BLaER1 (cell line): Measurements from ENCODE around the gene COG6.
A peak's percentile ranks its signal among the peaks of the same experiment; 100 is the strongest.

Experiments
- H3K27ac ChIP-seq: shearing (Covaris generic); formaldehyde crosslinking; 2 replicates; pipeline ENCODE4 v1.8.1; 2022
- H3K27me3 ChIP-seq: shearing (Covaris generic); formaldehyde crosslinking; 2 replicates; pipeline ENCODE4 v1.8.1; 2022
- H3K36me3 ChIP-seq: shearing (Covaris generic); formaldehyde crosslinking; 2 replicates; pipeline ENCODE4 v1.8.1; 2022
- H3K4me1 ChIP-seq: shearing (Covaris generic); formaldehyde crosslinking; 2 replicates; pipeline ENCODE4 v1.8.1; 2022
- H3K4me2 ChIP-seq: shearing (Covaris generic); formaldehyde crosslinking; 2 replicates; pipeline ENCODE4 v1.8.1; 2022
- H3K4me3 ChIP-seq: shearing (Covaris generic); formaldehyde crosslinking; 2 replicates; pipeline ENCODE4 v1.8.1; 2022
- H3K9ac ChIP-seq: shearing (Covaris generic); formaldehyde crosslinking; 2 replicates; pipeline ENCODE4 v1.8.1; 2022
- H3K9me3 ChIP-seq: shearing (Covaris generic); formaldehyde crosslinking; 2 replicates; pipeline ENCODE4 v1.8.1; 2022
- H4K20me1 ChIP-seq: shearing (Covaris generic); formaldehyde crosslinking; 2 replicates; pipeline ENCODE4 v1.8.1; 2022
- Cebpa-rat ChIP-seq: shearing (Covaris generic); IDR thresholded peaks from 2 replicates; pipeline ENCODE4 v1.8.1; 2022

COG6 gene

DNA sequence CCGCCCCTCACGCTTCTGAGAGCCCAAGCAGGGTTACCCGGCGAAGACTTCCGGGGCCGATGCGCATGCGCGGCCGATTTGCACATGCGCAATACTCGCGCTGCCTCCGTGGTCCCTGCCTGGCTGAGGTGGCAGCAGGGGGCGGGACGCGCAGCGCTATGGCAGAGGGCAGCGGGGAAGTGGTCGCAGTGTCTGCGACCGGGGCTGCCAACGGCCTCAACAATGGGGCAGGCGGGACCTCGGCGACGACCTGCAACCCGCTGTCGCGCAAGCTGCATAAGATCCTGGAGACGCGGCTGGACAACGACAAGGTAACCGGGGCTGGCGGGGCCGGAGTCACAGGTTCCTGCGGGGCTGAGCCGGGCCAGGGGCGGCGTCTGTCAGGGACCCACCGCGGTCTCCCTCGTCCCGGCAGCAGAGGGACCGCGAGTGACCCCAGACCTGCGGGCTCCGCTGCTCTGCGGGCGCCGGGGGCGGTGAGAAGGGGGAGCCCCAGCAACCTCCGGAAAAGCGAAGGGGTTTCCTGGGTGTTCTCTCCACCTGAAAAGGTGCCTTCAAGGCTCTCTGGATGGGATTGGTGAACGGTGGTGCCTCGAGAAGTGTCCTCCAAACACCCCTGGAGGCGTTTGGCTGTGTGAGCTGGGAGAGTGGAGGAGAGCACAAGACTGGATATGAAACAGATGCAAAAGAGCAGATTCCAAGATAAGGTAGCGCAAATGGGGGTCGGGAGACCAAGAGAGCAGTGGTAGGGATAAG is at the start of gene COG6:
Gene COG6 (plus strand): TSS at position 94 of the 756 bp plus-strand sequence. CDS start 65 bp downstream, at position 159.
- Histone ChIP-seq H3K27ac (peak within 1 kb of the TSS; percentile 70), H3K4me1 (peaks cover 13% of the 10 kb centered on the region), H3K4me3 (peak within 1 kb of the TSS; percentile 95), H3K36me3 (peaks cover 5% of the 10 kb centered on the region), H3K4me2 (peak within 1 kb of the TSS; percentile 91), H3K9ac (peak within 1 kb of the TSS; percentile 82), H4K20me1 (no peaks in the 10 kb centered on the region), H3K9me3 (no peaks in the 10 kb centered on the region), H3K27me3 (no peaks in the 10 kb centered on the region)
- TF ChIP-seq Cebpa-rat: no peak

DNA sequence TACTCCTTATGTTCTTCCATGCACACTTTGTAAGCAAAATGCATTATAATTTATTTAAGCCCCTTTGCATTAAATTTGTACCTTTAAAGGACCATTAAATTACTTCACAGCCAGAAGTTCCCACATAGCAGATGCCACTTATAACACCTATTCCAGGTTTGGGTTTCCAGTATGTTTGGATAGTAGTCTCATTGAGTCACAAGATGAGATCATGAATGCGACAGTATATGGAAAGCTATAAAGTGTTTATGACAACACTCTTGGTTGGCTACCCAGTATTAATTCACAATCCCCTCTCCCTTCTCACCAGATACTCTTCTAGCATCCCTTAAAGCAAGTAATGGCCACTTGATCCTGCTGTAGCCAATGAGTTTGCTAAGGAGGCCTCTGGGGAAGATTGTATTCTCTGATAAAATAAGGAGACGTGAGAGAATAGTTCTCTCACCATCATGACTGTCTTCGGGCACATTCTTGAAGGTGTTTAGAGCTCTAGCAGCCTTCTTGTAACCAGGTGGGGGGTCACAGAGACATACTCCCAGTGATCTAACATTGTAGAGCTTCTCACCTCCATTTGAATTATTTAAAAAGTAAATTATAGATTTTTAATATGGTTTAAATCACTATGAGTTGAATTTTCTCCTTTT is 49.7 kb upstream of the COG6 start:
- H3K27ac ChIP-seq: no peak overlapping the region
- no peaks in the 10 kb centered on the region for H3K9me3 ChIP-seq
- peaks cover 15% of the 10 kb centered on the region for H3K4me1 ChIP-seq
- no peaks in the 10 kb centered on the region for H3K27me3 ChIP-seq
- H3K36me3 ChIP-seq: no peaks in the 10 kb centered on the region
- H3K4me2 ChIP-seq: no peak overlapping the region
- no peak overlapping the region for H3K9ac ChIP-seq
- no peak overlapping the region for H3K4me3 ChIP-seq
- TF ChIP-seq Cebpa-rat: no peak
- H4K20me1 ChIP-seq: no peaks in the 10 kb centered on the region

DNA sequence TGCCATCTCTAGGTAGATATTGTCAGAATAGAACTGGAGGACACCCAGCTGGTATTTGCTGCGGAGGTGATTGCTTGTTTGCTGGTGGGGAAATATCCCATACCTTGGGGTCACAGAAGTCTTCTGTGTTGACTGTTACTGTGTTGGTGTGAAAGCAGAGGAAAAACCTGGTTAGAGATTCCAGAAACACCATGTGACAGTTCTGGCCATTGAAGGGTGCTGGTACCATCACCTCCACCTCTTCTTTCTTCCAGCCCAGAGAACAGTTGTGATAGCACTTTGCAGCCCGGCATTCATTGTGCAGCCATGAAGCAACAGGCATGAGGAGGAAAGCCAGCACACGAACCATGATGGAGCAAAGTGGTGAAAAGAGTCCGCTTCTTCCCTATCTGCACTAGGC is 47.6 kb upstream of the COG6 start:
- H3K9me3 ChIP-seq: no peaks in the 10 kb centered on the region
- TF ChIP-seq Cebpa-rat: no peak

DNA sequence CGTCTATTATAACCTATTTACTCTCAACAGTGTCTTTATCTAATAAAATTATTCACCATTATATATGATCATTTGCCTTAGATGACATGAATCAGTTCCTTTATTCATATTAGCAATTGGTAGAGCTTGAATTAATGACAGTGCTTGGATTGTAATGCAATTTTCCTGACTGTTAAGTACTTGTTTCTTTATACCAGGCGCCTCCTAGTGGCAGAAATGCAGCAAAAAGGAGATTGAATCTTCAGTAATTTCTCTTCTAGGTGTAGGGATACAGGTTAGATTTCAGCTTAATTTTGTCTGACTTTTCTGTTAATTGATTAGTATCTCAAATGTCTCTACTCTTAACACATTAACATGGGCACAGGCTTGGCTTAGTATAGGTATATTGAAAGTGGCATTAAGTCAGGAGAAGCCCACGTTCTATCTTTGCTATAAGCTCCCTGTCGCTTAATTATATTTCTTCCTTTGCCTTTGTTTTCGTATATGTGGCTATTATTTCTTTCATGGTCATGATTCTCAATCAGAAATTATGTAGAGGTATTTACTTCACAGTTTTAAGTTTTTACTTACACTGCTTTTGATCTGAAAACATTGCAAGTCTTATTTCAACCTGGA is 43.3 kb upstream of the COG6 start:
- H3K4me1 ChIP-seq: no peaks in the 10 kb centered on the region
- no peaks in the 10 kb centered on the region for H3K27me3 ChIP-seq
- TF ChIP-seq Cebpa-rat: no peak
- no peak overlapping the region for H3K4me2 ChIP-seq
- H4K20me1 ChIP-seq: no peaks in the 10 kb centered on the region
- no peak overlapping the region for H3K4me3 ChIP-seq
- H3K9me3 ChIP-seq: no peaks in the 10 kb centered on the region
- H3K27ac ChIP-seq: no peak overlapping the region
- H3K9ac ChIP-seq: no peak overlapping the region
- H3K36me3 ChIP-seq: no peaks in the 10 kb centered on the region

More for the DNA sequence above, 47.6 kb upstream of the COG6 start:
- H3K27ac ChIP-seq: no peak overlapping the region
- H3K4me3 ChIP-seq: no peak overlapping the region
- no peaks in the 10 kb centered on the region for H3K4me1 ChIP-seq
- H3K36me3 ChIP-seq: no peaks in the 10 kb centered on the region
- no peak overlapping the region for H3K4me2 ChIP-seq
- H3K27me3 ChIP-seq: no peaks in the 10 kb centered on the region
- no peak overlapping the region for H3K9ac ChIP-seq
- H4K20me1 ChIP-seq: no peaks in the 10 kb centered on the region

DNA sequence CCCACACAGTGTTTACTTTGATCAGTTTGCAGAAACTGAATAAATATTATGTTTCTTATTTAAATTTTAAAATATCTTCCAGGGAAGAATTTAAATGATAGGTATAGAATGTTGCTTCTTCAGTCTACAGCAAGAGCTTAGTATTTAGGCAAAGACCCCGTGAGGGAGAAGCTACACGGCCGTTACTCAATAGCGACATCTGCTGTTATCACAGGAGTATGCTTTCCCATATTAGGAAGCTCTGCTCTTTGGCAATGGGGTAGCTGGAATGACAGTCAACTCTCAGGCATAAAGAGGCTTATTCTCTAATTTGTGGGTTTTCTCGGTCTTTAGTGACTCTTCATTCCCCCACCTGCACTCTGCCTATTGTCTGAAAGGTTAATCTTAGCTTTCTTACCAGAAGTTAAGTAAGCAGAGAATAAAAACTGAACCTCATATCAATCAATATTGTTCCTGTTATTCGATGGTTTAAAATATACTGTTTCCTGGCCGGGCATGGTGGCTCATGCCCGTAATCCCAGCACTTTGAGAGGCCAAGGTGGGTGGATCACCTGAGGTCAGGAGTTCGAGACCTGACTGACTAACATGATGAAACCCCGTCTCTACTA is 39.3 kb upstream of the COG6 start:
- no peaks in the 10 kb centered on the region for H4K20me1 ChIP-seq
- H3K9me3 ChIP-seq: no peaks in the 10 kb centered on the region
- H3K4me3 ChIP-seq: no peak overlapping the region
- no peaks in the 10 kb centered on the region for H3K36me3 ChIP-seq
- TF ChIP-seq Cebpa-rat: no peak
- H3K4me2 ChIP-seq: no peak overlapping the region
- peaks cover 10% of the 10 kb centered on the region; the same call in 1 of the 2 replicates for H3K4me1 ChIP-seq
- H3K27ac ChIP-seq: no peak overlapping the region
- no peak overlapping the region for H3K9ac ChIP-seq
- H3K27me3 ChIP-seq: no peaks in the 10 kb centered on the region

- no peak for TF ChIP-seq Cebpa-rat
These were observed 36.9 kb upstream of the COG6 start for GRCh38 chr13:39618561-39618960.

DNA sequence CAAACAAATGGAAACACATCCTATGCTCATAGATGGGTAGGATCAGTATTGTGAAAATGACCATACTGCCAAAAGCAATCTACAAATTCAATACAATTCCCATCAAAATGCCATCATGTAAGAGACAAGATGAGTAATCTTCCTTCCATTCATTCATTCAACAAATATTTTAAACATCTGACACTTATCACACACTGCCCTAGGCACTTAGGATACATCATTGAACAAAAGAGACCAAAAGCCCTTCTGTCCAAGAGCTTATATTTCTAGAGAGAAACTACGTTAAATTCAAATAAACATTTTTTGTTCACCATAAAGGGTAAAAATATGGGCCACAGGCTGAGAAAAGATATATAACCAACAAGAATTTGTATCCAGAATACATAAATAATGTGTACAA is 32.0 kb upstream of the COG6 start:
- Histone ChIP-seq H3K9me3 (no peaks in the 10 kb centered on the region), H3K9ac (no peak overlapping the region), H3K4me3 (no peak overlapping the region), H3K4me1 (peaks cover 10% of the 10 kb centered on the region; the same call in 1 of the 2 replicates), H3K27me3 (no peaks in the 10 kb centered on the region), H3K27ac (no peak overlapping the region), H3K4me2 (no peak overlapping the region), H3K36me3 (no peaks in the 10 kb centered on the region), H4K20me1 (no peaks in the 10 kb centered on the region)
- no peak for TF ChIP-seq Cebpa-rat

More at GRCh38 chr13:39618561-39618960, 36.9 kb upstream of the COG6 start:
- Histone ChIP-seq H3K9ac (no peak overlapping the region), H3K36me3 (no peaks in the 10 kb centered on the region), H4K20me1 (no peaks in the 10 kb centered on the region), H3K27ac (no peak overlapping the region), H3K9me3 (no peaks in the 10 kb centered on the region), H3K4me3 (no peak overlapping the region), H3K4me1 (peaks cover 10% of the 10 kb centered on the region; the same call in 1 of the 2 replicates), H3K27me3 (no peaks in the 10 kb centered on the region), H3K4me2 (no peak overlapping the region)

DNA sequence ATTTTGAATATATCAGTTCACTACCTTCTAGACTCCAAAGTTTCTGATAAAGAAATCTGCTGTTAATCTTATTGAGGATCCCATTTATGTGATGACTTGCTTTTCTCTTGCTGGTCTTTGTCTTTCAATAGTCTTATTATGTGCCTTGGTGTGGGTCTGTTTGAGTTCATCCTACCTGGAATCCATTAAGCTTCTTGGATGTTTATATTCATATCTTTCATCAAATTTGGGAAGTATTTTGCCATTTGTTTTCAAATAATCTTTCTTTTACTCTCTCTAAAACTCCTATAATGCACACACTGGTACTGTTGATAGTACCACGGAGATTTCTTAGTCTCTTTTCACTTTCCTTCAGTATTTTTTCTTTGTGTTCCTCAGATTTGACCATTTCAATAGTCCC is 24.2 kb upstream of the COG6 start:
- no peak for TF ChIP-seq Cebpa-rat
- H3K4me1 ChIP-seq: no peaks in the 10 kb centered on the region
- no peaks in the 10 kb centered on the region for H3K36me3 ChIP-seq

GRCh38 chr13:39632994-39633393 is 22.5 kb upstream of the COG6 start:
- no peaks in the 10 kb centered on the region for H4K20me1 ChIP-seq
- H3K9me3 ChIP-seq: peaks cover 20% of the 10 kb centered on the region
- no peaks in the 10 kb centered on the region for H3K4me1 ChIP-seq
- H3K36me3 ChIP-seq: no peaks in the 10 kb centered on the region
- no peak overlapping the region for H3K4me2 ChIP-seq
- H3K27ac ChIP-seq: no peak overlapping the region
- H3K4me3 ChIP-seq: no peak overlapping the region
- no peak for TF ChIP-seq Cebpa-rat
- H3K27me3 ChIP-seq: no peaks in the 10 kb centered on the region
- no peak overlapping the region for H3K9ac ChIP-seq

More for the DNA sequence above, 24.2 kb upstream of the COG6 start:
- H3K27ac ChIP-seq: no peak overlapping the region
- H4K20me1 ChIP-seq: no peaks in the 10 kb centered on the region
- H3K9ac ChIP-seq: no peak overlapping the region
- H3K4me2 ChIP-seq: no peak overlapping the region
- no peaks in the 10 kb centered on the region for H3K27me3 ChIP-seq
- H3K4me3 ChIP-seq: no peak overlapping the region
- H3K9me3 ChIP-seq: peaks cover 12% of the 10 kb centered on the region
